Lung (tissue), 12 donors: ENCODE data around the gene GAS6. TPM values are rescaled to one million over a fixed set of nuclear protein-coding genes. Genes with fewer than 3 reads are reported as not detected.
A peak's percentile ranks its signal among the peaks of the same experiment; 100 is the strongest.

Source experiments
- ATAC-seq: fragments of 200-7000 bp; cut with Tn5 transposase; one replicate; pipeline ENCODE4 v1.9.1; 2020; ENCODE audit warnings: moderate number of reproducible peaks; ENCODE audit not compliant: insufficient read depth, low FRiP score
- DNase-seq, 3 donors: peaks; one replicate each; pipeline ENCODE4 v3.0.0-alpha.2; 2013 to 2017
- H3K27ac ChIP-seq, 2 donors: one replicate each; pipeline ENCODE4 v1.5.1; 2013; ENCODE audit warnings: mild to moderate bottlenecking in 2 of 2, moderate library complexity in 2 of 2, control low read depth in 1 of 2, inconsistent platforms in 1 of 2, low read depth in 1 of 2, low read length in 1 of 2
- H3K27me3 ChIP-seq, 3 donors: one replicate each; pipeline ENCODE4 v1.5.1; 2013; ENCODE audit warnings: low read length in 2 of 3; ENCODE audit not compliant: control insufficient read depth in 3 of 3, insufficient read depth in 3 of 3
- H3K36me3 ChIP-seq, 4 donors: one replicate each; pipeline ENCODE4 v1.5.1; 2013; ENCODE audit warnings: low read length in 4 of 4, mild to moderate bottlenecking in 1 of 4, moderate library complexity in 1 of 4; ENCODE audit not compliant: control insufficient read depth in 4 of 4, insufficient read depth in 4 of 4
- H3K4me1 ChIP-seq, 5 donors: one replicate each; pipeline ENCODE4 v1.5.1; 2013; ENCODE audit warnings: low read length in 5 of 5, mild to moderate bottlenecking in 2 of 5, moderate library complexity in 1 of 5; ENCODE audit not compliant: control insufficient read depth in 5 of 5, insufficient read depth in 5 of 5
- H3K4me3 ChIP-seq: one replicate; pipeline ENCODE4 v1.5.1; 2013; ENCODE audit warnings: mild to moderate bottlenecking, control low read depth, moderate library complexity
- H3K9ac ChIP-seq, 2 donors: one replicate each; pipeline ENCODE4 v1.5.1; 2013; ENCODE audit warnings: low read length in 2 of 2, control low read depth in 1 of 2; ENCODE audit not compliant: insufficient read depth in 1 of 2
- H3K9me3 ChIP-seq, 4 donors: one replicate each; pipeline ENCODE4 v1.5.1; 2013; ENCODE audit warnings: low read length in 3 of 4, mild to moderate bottlenecking in 1 of 4, moderate library complexity in 1 of 4; ENCODE audit not compliant: control insufficient read depth in 4 of 4, insufficient read depth in 3 of 4
- WGBS, 2 donors: extraction: QIAGEN DNeasy Blood & Tissue Kit; methylation state at CpG; one replicate each; pipeline ENCODE4 v1.1.7; 2013; 5-methylcytosine and 5-hydroxymethylcytosine counted together
- polyA plus RNA-seq, 2 donors: library from polyadenylated mRNA; stranded (reverse); fragments of 200-250 nt; gene quantifications; one replicate each; pipeline ENCODE4 v1.2.1, GENCODE V29; 2013
- total RNA-seq, 2 donors: library from RNA; depleted of rRNA in 1 of 2; stranded (reverse); fragments of >200 nt in 1 of 2; gene quantifications; one replicate each; pipeline ENCODE4 v1.2.1, GENCODE V29; 2014 to 2021
- TF ChIP-seq, protein P1 (sequence below): IDR thresholded peaks from 2 replicates; pipeline ENCODE4 v1.5.1; 2012; ENCODE audit warnings: mild to moderate bottlenecking; ENCODE audit errors: control extremely low read depth, extremely low read depth
- donor health status: control.
- donor health status: control.
- donor health status: Bipolar disorder and iron deficiency.
- donor health status: healthy.
- donor health status: DM: yes; HTN: yes; CAD: no.

GAS6 gene
- total and polyA plus RNA-seq, 4 donors: 61.8 to 107 (median 76.1) TPM

DNA sequence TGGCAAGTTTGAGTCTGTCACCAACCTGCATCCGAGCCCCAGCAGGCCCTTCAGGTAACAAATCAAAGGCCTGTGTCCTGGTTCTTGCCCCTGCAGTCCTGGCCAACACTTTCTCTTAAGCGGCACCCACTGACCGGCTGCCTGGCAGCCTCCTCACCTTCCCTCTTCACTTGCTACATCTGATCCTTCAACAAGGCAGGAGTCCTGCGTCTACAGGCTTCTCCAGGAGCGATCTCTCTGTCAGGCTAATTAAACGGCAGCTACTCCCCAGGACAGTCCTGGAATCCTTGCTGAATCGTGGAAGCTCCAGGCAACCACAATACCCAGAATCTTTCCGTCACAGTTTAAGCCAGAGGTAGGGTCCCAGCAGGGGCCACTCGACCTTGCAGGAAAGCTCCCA is 41.1 kb upstream of the GAS6 start:
- H3K9me3 ChIP-seq: no peaks in the 10 kb centered on the region
- no peak overlapping the region for H3K27ac ChIP-seq
- 89 to 94% methylated on average over 9 of the region's 9 CpGs for WGBS, 2 donors
- no peak overlapping the region for H3K9ac ChIP-seq
- DNase-seq (no peak), ATAC-seq (no peak)
- TF ChIP-seq, protein P1, sequence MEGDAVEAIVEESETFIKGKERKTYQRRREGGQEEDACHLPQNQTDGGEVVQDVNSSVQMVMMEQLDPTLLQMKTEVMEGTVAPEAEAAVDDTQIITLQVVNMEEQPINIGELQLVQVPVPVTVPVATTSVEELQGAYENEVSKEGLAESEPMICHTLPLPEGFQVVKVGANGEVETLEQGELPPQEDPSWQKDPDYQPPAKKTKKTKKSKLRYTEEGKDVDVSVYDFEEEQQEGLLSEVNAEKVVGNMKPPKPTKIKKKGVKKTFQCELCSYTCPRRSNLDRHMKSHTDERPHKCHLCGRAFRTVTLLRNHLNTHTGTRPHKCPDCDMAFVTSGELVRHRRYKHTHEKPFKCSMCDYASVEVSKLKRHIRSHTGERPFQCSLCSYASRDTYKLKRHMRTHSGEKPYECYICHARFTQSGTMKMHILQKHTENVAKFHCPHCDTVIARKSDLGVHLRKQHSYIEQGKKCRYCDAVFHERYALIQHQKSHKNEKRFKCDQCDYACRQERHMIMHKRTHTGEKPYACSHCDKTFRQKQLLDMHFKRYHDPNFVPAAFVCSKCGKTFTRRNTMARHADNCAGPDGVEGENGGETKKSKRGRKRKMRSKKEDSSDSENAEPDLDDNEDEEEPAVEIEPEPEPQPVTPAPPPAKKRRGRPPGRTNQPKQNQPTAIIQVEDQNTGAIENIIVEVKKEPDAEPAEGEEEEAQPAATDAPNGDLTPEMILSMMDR: no peak
- no peak overlapping the region for H3K4me3 ChIP-seq
- H3K4me1 ChIP-seq: peaks cover 0 to 2% (median 0%) of the 10 kb centered on the region in 5 donors
- H3K27me3 ChIP-seq: peaks cover 0 to 8% (median 5%) of the 10 kb centered on the region in 3 donors
- H3K36me3 ChIP-seq: no peaks in the 10 kb centered on the region

DNA sequence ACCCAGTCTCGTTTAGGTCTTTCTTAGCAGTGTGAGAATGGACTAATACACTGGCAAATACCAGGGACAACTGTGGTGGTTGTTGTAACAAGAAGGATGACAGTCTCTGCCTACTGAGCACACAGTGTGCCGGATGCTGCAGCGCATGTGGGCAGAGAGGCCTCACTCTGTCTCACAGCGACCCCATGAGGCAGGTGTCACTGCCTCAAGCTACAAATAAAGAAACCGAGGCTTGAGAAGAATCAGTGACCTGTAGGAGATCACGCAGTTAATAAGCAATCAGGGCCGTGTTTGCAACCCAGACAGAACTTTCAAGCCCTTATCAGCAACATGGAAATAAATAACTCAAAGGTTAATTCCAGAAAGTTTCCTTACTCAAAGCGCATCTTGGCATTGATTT is 40.5 kb upstream of the GAS6 start:
- WGBS, 2 donors: 59 to 69% methylated on average over 8 of the region's 8 CpGs
- TF ChIP-seq, protein P1: peak; percentile 62
- no peaks in the 10 kb centered on the region for H3K36me3 ChIP-seq
- H3K9ac ChIP-seq: no peak overlapping the region
- no peak overlapping the region for H3K4me3 ChIP-seq
- ATAC-seq (no peak), DNase-seq (no peak)
- H3K27me3 ChIP-seq: peaks cover 0 to 8% (median 5%) of the 10 kb centered on the region in 3 donors
- no peak overlapping the region for H3K27ac ChIP-seq
- peaks cover 0 to 2% (median 0%) of the 10 kb centered on the region in 5 donors for H3K4me1 ChIP-seq
- no peaks in the 10 kb centered on the region for H3K9me3 ChIP-seq

DNA sequence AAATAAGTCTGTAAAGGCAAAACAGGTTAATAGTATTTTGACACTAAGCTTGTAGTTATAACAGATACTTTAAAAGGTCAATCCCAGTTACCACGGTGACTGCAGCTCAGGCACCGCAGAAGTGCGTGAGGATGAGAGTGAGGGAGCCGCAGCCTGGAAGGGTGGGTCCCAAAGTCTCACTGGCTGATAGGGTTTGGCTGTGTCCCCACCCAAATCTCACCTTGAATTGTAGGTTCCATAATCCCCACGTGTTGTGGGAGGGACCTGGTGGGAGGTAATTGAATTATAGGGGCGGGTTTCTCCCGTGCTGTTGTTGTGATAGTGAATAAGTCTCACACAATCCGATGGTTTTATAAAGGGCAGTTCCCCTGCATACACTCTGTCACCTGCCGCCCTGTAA is 40.0 kb upstream of the GAS6 start:
- WGBS, 2 donors: 83 to 94% methylated on average over 9 of the region's 9 CpGs

More for the DNA sequence above, 40.0 kb upstream of the GAS6 start:
- Histone ChIP-seq H3K9ac (no peak overlapping the region), H3K36me3 (no peaks in the 10 kb centered on the region), H3K4me1 (peaks cover 0 to 2% (median 0%) of the 10 kb centered on the region in 5 donors), H3K4me3 (no peak overlapping the region), H3K27ac (no peak overlapping the region), H3K27me3 (peaks cover 0 to 8% (median under 1%) of the 10 kb centered on the region in 3 donors), H3K9me3 (no peaks in the 10 kb centered on the region)
- DNase-seq: no peak
- TF ChIP-seq, protein P1: no peak
- no peak for ATAC-seq
